Fibroblast of lung (primary cell): Measurements from ENCODE around the gene ZSCAN1.

ENCODE experiments used
- CTCF ChIP-seq, 2 donors: IDR thresholded peaks in 1 of 2; conservative IDR thresholded peaks in 1 of 2; 1 replicate in 1 of 2; 2 replicates in 1 of 2; pipeline ENCODE4 v1.5.1; 2011 to 2012; ENCODE audit warnings: low read length in 2 of 2, control low read depth in 1 of 2, inconsistent platforms in 1 of 2, low read depth in 1 of 2, mild to moderate bottlenecking in 1 of 2
- EZH2 ChIP-seq: IDR thresholded peaks from 2 replicates; pipeline ENCODE4 v1.5.1; 2012; ENCODE audit warnings: low read length, control low read depth, mild to moderate bottlenecking; ENCODE audit errors: missing control alignments

DNA sequence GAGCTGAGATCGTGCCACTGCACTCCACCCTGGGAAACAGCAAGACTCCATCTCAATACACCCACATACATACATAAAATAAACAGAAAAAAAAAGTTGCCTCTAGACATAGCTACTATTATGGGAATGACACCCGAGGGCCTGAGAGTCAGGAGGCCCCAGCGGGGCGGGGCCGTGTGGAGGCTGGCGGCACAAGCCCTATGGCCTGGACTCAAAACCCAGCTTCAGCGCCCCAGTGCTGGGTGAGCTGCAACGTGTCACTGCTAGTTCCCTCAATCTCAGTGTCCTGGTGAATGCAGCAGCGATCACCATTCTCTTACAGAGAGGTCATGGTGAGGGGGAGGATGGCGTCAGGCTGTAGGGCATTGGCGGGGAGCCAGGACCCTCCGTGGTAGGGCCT lies 9.2 kb upstream of the ZSCAN1 start:
- no peak for TF ChIP-seq CTCF (conservative IDR thresholded peaks at IDR 0.05 in 1 of 2, IDR thresholded peaks at IDR 0.05 in 1 of 2; ENCODE audit: low read depth in 1 of 2, low read length in 2 of 2)
- no peak for TF ChIP-seq EZH2
